CD4-positive, alpha-beta T cell treated with Interleukin-6 at 100 ng/mL for 8 hours (primary cell): ENCODE results near the gene C14orf180.

Experiments
- DNase-seq: peaks from one replicate; pipeline ENCODE4 v3.0.0-alpha.2; 2020; ENCODE audit warnings: mixed read lengths, low spot score

C14orf180 gene

GRCh38 chr14:104550340-104550860 lies 29.2 kb upstream of the C14orf180 start:
- DNase-seq = no peak

- DNase-seq = no peak
Observed at GRCh38 chr14:104550861-104551728, 28.5 kb upstream of the C14orf180 start.

- no peak for DNase-seq
Observed at GRCh38 chr14:104551851-104552737, 27.5 kb upstream of the C14orf180 start.

GRCh38 chr14:104552738-104553125 lies 26.8 kb upstream of the C14orf180 start:
- DNase-seq = no peak

- no peak for DNase-seq
Observed at GRCh38 chr14:104553166-104554087, 26.1 kb upstream of the C14orf180 start.

GRCh38 chr14:104554088-104554607 lies 25.4 kb upstream of the C14orf180 start:
- no peak for DNase-seq

GRCh38 chr14:104554608-104555429 lies 24.7 kb upstream of the C14orf180 start:
- no peak for DNase-seq

- DNase-seq = no peak
Observed at GRCh38 chr14:104555430-104556255, 23.9 kb upstream of the C14orf180 start.

GRCh38 chr14:104556256-104557021 lies 23.1 kb upstream of the C14orf180 start:
- no peak for DNase-seq

GRCh38 chr14:104557086-104557485 lies 22.5 kb upstream of the C14orf180 start:
- no peak for DNase-seq

GRCh38 chr14:104557766-104558165 lies 21.8 kb upstream of the C14orf180 start:
- no peak for DNase-seq

GRCh38 chr14:104558231-104559027 lies 21.1 kb upstream of the C14orf180 start:
- no peak for DNase-seq

GRCh38 chr14:104559028-104559803 lies 20.3 kb upstream of the C14orf180 start:
- DNase-seq = no peak

- DNase-seq = no peak
Observed at GRCh38 chr14:104559804-104560585, 19.6 kb upstream of the C14orf180 start.

- no peak for DNase-seq
Observed at GRCh38 chr14:104560586-104560945, 19.0 kb upstream of the C14orf180 start.

- no peak for DNase-seq
Observed at GRCh38 chr14:104561124-104561557, 18.4 kb upstream of the C14orf180 start.
